GM18868 (cell line): ENCODE data around the gene RAB4B.
"Not testable (repeated sequence)": the region's sequence is repeated elsewhere in the genome, so short reads cannot be mapped to it uniquely, and the experiment has no call there.

Experiments
- ATAC-seq: cut with Tn5 transposase; IDR thresholded peaks from one replicate; pipeline ENCODE4 v1.9.1; 2021; ENCODE audit warnings: mild to moderate bottlenecking, moderate library complexity; ENCODE audit not compliant: unreplicated experiment

The RAB4B gene

GRCh38 chr19:40777937-40778705 lies at the start of gene RAB4B:
TSS of gene RAB4B (plus strand) at chr19:40778247. CDS start at chr19:40778376, 129 bp downstream.
- peak; percentile 55 for ATAC-seq

GRCh38 chr19:40730065-40730464 lies 48.0 kb upstream of the RAB4B start:
- not testable (repeated sequence) for ATAC-seq

- ATAC-seq, result not testable (repeated sequence)
These were observed 45.7 kb upstream of the RAB4B start for GRCh38 chr19:40732304-40732703.

- ATAC-seq, result no peak
These were observed 44.9 kb upstream of the RAB4B start for GRCh38 chr19:40733149-40733548.

GRCh38 chr19:40735013-40735771 lies 42.9 kb upstream of the RAB4B start:
- ATAC-seq, result no peak

GRCh38 chr19:40736661-40737060 lies 41.4 kb upstream of the RAB4B start:
- no peak for ATAC-seq

- no peak for ATAC-seq
These were observed 40.9 kb upstream of the RAB4B start for GRCh38 chr19:40737102-40737644.

GRCh38 chr19:40739030-40739839 lies 38.8 kb upstream of the RAB4B start:
- ATAC-seq, result no peak

GRCh38 chr19:40739871-40740703 lies 38.0 kb upstream of the RAB4B start:
- no peak for ATAC-seq

- no peak for ATAC-seq
These were observed 37.3 kb upstream of the RAB4B start for GRCh38 chr19:40740747-40741146.

GRCh38 chr19:40741527-40742390 lies 36.3 kb upstream of the RAB4B start:
- no peak for ATAC-seq

- ATAC-seq, result no peak
These were observed 35.6 kb upstream of the RAB4B start for GRCh38 chr19:40742477-40742876.

GRCh38 chr19:40742886-40743285 lies 35.2 kb upstream of the RAB4B start:
- ATAC-seq, result no peak

- ATAC-seq, result no peak
These were observed 34.1 kb upstream of the RAB4B start for GRCh38 chr19:40743926-40744325.

- no peak for ATAC-seq
These were observed 33.3 kb upstream of the RAB4B start for GRCh38 chr19:40744554-40745401.

- ATAC-seq, result no peak
These were observed 32.7 kb upstream of the RAB4B start for GRCh38 chr19:40745402-40745780.

GRCh38 chr19:40747536-40747935 lies 30.5 kb upstream of the RAB4B start:
- ATAC-seq, result no peak
